Body of pancreas (tissue), 4 donors: Measurements from ENCODE around the gene PRR36.

Experiments
- CTCF ChIP-seq, 7 experiments: fragments of 450-650 bp in 4 of 7; fragments of 200-600 bp in 3 of 7; sonication (generic) in 3 of 7; IDR thresholded peaks; one replicate each; pipeline ENCODE4 v1.5.1; 2016 to 2019; ENCODE audit warnings: antibody characterized with exemption in 7 of 7
- POLR2A ChIP-seq, 3 donors: fragments of 450-650 bp; IDR thresholded peaks; one replicate each; pipeline ENCODE4 v1.6.1; 2016; ENCODE audit warnings: antibody characterized with exemption in 3 of 3, mild to moderate bottlenecking in 2 of 3

- TF ChIP-seq POLR2A (IDR thresholded peaks at IDR 0.05): no peak
- TF ChIP-seq CTCF (IDR thresholded peaks at IDR 0.05): no peak
Observed at GRCh38 chr19:7873304-7874075, 700 bp downstream of the PRR36 start.
